Measurements from ENCODE around the gene TMEM176B. TPM values are rescaled to one million over a fixed set of nuclear protein-coding genes. Genes with fewer than 3 reads are reported as not detected.

The TMEM176B gene
- total RNA-seq, 1 experiment from 2014 or later, result not detected

DNA sequence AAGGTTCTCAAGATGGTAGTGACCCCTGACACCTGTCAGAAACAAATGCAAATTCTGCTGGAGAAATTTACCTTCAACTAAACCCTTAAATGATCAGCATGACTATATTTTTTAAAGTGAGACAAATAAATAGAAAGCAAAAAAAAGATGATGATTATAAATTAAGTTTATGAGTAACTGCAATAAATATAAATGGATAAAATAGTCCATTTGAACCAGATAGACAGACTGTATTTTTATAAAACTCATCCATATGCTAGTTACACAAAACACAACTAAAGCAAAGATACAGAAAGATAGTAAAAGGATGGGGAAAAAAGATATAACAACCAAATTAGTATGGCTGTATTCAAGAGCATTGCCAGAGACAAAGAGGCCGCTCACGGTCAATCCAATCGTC lies 6.3 kb upstream of the TMEM176B start:
- H3K9me3 ChIP-seq (replicated peaks), result no peaks in the 10 kb centered on the region

DNA sequence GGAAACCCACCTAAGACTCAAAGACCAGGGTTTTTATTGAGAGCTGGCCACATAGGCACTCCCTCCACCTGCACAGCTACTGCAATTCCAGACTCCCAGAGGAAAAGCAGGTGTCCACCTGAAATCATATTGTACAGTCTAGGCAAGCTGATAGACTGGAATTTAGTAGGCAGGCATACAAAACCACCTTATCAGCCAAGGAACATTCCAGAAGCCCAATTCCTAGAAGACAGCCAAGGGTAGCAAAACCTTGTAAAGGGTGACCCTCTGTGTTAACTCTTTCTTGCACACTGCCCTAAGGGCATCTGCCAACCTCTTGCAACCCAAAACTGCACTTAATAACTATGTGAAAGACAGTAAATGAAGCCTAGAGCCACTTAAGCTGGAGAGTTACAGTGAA lies 5.7 kb upstream of the TMEM176B start:
- H3K9me3 ChIP-seq (replicated peaks), result no peaks in the 10 kb centered on the region
- no peaks in the 10 kb centered on the region for H3K4me1 ChIP-seq
- peaks cover 3% of the 10 kb centered on the region; the same call in 1 of the 2 replicates for H3K27me3 ChIP-seq
- DNase-seq, result no peak
- no peak overlapping the region for H3K4me3 ChIP-seq
- H3K27ac ChIP-seq, result no peak overlapping the region
- no peaks in the 10 kb centered on the region for H3K36me3 ChIP-seq

More for the DNA sequence above, 6.3 kb upstream of the TMEM176B start:
- H3K4me1 ChIP-seq, result no peaks in the 10 kb centered on the region
- H3K36me3 ChIP-seq, result no peaks in the 10 kb centered on the region
- H3K27me3 ChIP-seq, result peaks cover 3% of the 10 kb centered on the region; the same call in 1 of the 2 replicates
- H3K4me3 ChIP-seq, result no peak overlapping the region
- DNase-seq, result no peak
- H3K27ac ChIP-seq, result no peak overlapping the region

DNA sequence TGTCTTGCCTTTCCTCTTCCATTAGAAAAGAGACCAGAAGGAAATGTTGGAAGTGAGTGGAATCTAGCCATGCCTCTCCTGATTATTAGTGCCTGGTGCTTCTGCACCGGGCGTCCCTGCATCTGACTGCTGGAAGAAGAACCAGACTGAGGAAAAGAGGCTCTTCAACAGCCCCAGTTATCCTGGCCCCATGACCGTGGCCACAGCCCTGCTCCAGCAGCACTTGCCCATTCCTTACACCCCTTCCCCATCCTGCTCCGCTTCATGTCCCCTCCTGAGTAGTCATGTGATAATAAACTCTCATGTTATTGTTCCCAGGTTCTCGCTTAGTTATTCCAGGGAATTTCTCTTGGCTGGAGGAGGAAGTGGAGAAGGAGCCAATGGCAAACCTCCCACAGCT lies 4.6 kb upstream of the TMEM176B start:
- peaks cover 3% of the 10 kb centered on the region; the same call in 1 of the 2 replicates for H3K27me3 ChIP-seq
- no peak overlapping the region for H3K27ac ChIP-seq
- H3K4me3 ChIP-seq, result no peak overlapping the region
- H3K9me3 ChIP-seq (replicated peaks), result no peaks in the 10 kb centered on the region
- H3K4me1 ChIP-seq, result no peaks in the 10 kb centered on the region
- no peak for DNase-seq
- no peaks in the 10 kb centered on the region for H3K36me3 ChIP-seq

DNA sequence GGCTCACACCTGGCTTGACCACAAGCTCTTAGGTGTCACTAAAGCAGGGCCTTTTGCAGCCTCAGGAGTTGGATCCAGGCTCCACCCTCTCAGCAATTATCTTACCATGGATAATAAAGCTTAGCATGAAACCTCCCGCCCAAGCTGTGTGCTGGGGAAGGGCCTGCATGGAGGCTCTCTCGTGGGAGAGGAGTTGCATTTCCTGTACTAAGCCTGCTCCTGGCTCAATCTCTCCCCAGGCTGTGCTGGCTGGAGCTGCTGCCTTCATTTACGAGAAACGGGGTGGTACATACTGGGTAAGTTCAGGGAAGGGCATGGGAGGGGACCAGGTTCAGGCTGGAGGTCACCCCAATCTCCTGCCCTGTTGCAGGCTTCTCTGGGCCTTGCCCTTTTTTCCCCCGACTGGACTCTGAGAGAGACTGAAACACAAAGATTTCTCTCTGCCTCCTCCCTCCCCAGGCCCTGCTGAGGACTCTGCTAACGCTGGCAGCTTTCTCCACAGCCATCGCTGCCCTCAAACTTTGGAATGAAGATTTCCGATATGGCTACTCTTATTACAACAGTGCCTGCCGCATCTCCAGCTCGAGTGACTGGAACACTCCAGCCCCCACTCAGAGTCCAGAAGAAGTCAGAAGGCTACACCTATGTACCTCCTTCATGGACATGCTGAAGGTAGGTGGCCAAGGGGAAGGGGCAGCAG lies 3.1 kb upstream of the TMEM176B start:
- H3K4me3 ChIP-seq, result no peak overlapping the region
- no peak overlapping the region for H3K27ac ChIP-seq
- DNase-seq, result no peak
- H3K27me3 ChIP-seq, result peaks cover 3% of the 10 kb centered on the region; the same call in 1 of the 2 replicates
- H3K4me1 ChIP-seq, result no peaks in the 10 kb centered on the region
- no peaks in the 10 kb centered on the region for H3K36me3 ChIP-seq
- no peaks in the 10 kb centered on the region for H3K9me3 ChIP-seq (replicated peaks)

DNA sequence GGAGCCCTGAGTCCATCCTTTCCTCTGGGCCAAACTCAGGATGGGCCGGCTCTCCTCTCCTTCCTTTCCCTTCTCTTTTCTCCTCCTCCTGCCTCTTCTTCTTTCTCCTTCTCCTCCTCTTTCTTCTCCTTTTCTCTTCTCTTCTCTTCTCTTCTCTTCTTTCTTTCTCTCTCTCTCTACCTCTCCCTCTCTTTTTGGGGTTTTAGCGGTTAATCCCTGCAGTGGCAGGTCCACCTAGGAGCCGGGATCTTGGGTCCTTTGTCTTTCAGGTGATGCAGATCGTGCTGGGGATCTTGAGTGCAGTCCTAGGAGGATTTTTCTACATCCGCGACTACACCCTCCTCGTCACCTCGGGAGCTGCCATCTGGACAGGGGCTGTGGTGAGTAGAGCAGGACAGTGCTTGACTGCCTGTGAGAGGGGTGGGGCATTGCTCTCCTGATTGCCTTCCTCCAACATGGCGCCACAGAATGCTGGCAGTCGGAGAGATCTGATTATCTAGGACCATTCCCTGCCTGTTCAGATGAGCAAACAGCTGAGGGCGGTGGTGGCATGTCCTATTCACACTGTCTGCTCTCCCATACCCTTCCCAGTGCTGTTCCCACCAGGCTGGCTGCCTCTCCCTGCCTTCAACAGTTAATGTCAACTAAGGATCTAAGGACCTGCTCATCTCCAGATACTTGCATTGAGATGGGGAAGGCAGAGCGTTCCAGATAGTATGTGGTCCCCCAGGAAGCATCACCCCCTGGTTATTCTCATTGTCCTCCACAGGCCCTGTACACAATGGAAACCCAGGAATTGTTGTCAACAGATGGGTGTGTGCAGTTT lies 2.0 kb upstream of the TMEM176B start:
- DNase-seq, result no peak
- Histone ChIP-seq H3K27me3 (peaks cover 3% of the 10 kb centered on the region; the same call in 1 of the 2 replicates), H3K27ac (no peak overlapping the region)

DNA sequence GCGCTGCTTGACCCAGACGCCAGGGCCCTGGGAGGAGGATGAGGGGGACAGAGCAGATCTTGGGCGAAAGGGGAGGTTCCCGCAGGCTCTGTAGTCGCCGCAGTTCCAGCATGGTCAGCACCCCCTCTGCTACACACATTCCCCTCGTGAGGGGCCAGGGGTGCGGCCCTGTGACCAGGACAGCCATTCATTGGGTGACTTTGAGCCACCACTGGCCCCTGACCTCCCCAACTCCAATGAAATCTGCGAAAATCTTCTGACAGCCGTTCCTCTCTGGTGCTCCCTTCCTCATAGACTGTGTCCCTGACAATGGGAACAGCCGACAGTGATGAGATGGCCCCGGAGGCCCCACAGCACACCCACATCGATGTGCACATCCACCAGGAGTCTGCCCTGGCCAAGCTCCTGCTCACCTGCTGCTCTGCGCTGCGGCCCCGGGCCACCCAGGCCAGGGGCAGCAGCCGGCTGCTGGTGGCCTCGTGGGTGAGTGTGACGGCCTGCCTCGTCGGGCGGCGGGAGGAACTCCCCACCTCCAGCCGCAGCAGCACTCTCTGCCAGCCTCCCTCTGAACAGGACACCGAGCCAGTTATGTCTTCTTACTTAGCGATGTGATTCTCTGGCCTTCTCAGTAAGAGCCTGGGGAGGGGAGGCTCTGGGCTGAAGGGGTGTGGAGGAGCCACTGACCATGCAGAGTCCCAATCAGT lies 1.2 kb upstream of the TMEM176B start:
- Histone ChIP-seq H3K27ac (no peak overlapping the region), H3K36me3 (no peaks in the 10 kb centered on the region), H3K27me3 (peaks cover 3% of the 10 kb centered on the region; the same call in 1 of the 2 replicates), H3K9me3 (replicated peaks) (no peaks in the 10 kb centered on the region), H3K4me3 (no peak overlapping the region), H3K4me1 (no peaks in the 10 kb centered on the region)
- no peak for DNase-seq

More for the DNA sequence above, 2.0 kb upstream of the TMEM176B start:
- H3K4me3 ChIP-seq, result no peak overlapping the region
- H3K36me3 ChIP-seq, result no peaks in the 10 kb centered on the region
- no peaks in the 10 kb centered on the region for H3K9me3 ChIP-seq (replicated peaks)
- H3K4me1 ChIP-seq, result no peaks in the 10 kb centered on the region

DNA sequence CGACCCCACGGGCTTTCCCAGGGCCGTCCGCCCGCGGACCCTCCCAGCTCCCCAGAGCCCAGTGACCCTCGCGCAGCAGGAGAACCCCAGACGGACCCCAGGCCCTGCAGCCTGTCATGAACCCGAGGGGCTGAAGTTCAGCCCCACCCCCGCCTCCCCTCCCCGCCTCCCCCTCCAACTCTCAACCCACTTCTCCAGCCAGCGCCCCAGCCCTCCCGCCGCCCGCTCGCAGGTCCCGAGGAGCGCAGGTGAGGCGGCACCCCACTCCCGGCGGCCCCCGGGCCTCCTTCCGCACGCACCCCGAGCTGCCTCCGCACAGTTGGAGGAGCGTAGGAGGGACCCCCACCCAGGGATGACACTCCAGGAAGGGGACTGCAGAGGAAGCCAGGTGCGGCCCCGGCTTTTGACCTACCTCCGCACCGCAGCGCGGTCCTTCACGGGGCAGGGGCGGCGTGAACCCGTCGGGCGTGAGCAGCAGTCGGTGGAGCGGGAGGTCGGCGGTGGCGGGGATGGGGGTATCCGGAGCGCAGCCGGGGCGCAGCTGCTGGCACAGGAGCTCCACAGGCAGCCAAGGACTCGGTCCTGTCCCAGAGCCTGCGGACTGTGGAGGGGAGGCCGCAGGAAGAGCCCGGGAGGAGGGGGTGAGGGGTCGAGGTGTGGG lies 547 bp upstream of the TMEM176B start, which contains the start of gene TMEM176A:
TMEM176A (plus strand) TSS at position 189 of the 661 bp plus-strand sequence. CDS start 782 bp downstream, outside the sequence.
- Histone ChIP-seq H3K9me3 (replicated peaks) (no peaks in the 10 kb centered on the region), H3K27me3 (peaks cover 3% of the 10 kb centered on the region), H3K36me3 (no peaks in the 10 kb centered on the region), H3K4me1 (no peaks in the 10 kb centered on the region), H3K27ac (no peak within 1 kb of the TSS), H3K4me3 (no peak within 1 kb of the TSS)
- no peak for DNase-seq

DNA sequence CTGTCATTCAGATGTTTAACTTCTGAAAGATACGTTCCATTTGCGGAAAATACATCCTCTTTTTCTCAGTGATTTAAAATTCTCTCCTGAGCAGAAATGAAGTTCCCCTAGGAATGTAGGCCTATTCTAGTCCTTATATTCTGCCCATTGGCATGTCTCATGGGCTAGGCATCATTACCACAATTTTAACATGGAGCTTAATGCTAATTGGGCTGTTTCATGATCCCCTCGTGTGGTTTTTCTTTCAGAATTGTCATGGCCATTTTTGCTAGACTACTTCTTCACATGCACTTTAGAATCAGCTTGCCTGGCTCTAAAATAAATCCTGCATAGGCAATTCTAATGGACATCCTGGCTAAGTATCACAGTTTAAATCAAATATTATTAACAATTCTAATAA lies 1.0 kb downstream of the TMEM176B start:
- Histone ChIP-seq H3K9me3 (replicated peaks) (no peaks in the 10 kb centered on the region), H3K4me3 (no peak overlapping the region), H3K27ac (no peak overlapping the region), H3K4me1 (no peaks in the 10 kb centered on the region), H3K36me3 (no peaks in the 10 kb centered on the region), H3K27me3 (peaks cover 3% of the 10 kb centered on the region; the same call in 1 of the 2 replicates)
- no peak for DNase-seq

DNA sequence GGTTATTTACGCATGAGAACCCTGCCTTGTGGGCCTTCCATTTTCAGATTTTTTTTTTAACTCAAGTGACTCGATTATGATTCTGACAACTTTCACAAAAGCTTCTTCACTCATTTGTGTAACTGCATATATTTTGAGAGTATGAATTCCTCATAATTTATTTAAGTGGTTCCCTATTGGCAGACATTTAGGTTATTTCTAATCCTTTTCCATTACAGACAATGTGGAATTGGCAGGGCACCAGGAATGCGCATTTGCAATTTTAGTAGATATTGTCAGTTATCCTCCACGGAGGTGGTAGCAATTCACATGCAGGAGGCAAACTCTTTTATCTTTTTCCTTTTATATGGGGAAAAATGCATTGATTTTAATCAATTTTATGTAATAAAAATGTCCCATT lies 2.5 kb downstream of the TMEM176B start:
- no peaks in the 10 kb centered on the region for H3K9me3 ChIP-seq (replicated peaks)
- no peak overlapping the region for H3K27ac ChIP-seq
- H3K4me3 ChIP-seq, result no peak overlapping the region
- no peaks in the 10 kb centered on the region for H3K4me1 ChIP-seq
- H3K36me3 ChIP-seq, result no peaks in the 10 kb centered on the region
- DNase-seq, result no peak
- H3K27me3 ChIP-seq, result peaks cover 3% of the 10 kb centered on the region; the same call in 1 of the 2 replicates

DNA sequence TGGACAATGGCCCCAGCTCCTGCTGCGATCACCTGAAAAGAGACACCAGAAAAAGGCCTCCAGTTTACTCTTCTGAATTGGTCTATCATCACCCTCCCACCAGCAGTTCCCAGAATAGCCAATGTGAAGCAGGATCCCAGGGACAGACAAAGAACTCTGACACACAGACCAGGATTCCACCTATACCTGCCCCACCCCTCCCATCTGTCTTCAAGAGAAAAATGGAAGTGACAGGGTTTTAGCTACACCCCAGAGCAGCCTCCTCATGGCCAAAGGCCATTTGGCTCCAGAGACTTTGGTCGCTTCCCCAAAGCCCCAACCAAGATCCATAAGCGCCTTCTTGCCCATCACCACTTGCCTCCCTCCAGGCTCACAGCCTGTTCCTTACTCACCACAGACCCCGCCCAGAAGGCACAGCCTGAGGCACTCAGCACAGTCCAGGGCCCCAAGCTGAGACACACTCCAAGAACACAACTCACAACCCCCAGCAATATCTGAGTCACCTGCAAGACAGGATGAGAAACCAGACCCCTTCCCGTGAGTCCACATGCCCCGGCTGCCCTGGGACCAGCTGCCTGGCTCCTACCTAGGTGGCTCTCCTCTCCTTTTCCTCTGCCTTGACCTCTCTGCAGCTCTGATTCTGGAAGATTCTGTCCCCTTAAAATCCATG lies 6.5 kb downstream of the TMEM176B start:
- no peaks in the 10 kb centered on the region for H3K36me3 ChIP-seq
- peaks cover 29% of the 10 kb centered on the region for H3K27me3 ChIP-seq
- no peak overlapping the region for H3K27ac ChIP-seq
- DNase-seq, result no peak
- no peak overlapping the region for H3K4me3 ChIP-seq
- no peaks in the 10 kb centered on the region for H3K9me3 ChIP-seq (replicated peaks)
- H3K4me1 ChIP-seq, result no peaks in the 10 kb centered on the region

DNA sequence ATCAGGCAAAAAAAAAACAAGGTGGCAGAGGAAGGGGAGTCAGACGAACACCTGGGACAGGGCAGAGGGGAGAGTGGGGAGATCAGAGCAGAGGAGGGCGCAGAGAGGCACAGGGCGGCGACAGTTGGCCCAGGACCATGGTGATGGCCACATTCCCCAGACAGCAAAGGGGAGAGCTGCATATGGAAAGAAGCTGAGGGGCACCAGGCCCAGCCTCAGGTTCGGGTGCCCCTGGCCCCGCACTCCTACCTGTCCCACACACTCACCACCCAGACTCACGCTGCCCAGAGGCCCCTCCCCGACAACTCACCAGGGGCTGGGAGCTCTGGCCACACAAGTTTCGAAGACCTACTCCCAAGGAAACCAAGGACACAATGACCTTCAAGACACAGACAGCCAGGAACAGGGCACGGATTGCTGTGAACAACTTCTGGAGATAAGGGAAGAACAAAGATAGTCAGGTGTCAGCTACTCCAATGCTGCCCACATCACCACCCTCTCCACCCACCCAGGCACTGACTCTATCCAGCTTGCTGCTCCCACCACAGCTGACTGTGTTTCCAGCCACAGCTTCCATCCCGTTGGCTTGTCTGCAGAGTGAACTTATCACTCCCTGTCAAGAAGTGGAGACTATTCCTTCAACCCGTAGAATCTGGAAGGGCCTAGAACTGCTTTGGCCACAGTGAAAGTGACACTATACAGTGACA lies 8.3 kb downstream of the TMEM176B start:
- Histone ChIP-seq H3K4me1 (peaks cover 13% of the 10 kb centered on the region), H3K9me3 (replicated peaks) (no peaks in the 10 kb centered on the region), H3K36me3 (no peaks in the 10 kb centered on the region), H3K27me3 (peaks cover 35% of the 10 kb centered on the region), H3K27ac (no peak overlapping the region), H3K4me3 (no peak overlapping the region)
- no peak for DNase-seq

DNA sequence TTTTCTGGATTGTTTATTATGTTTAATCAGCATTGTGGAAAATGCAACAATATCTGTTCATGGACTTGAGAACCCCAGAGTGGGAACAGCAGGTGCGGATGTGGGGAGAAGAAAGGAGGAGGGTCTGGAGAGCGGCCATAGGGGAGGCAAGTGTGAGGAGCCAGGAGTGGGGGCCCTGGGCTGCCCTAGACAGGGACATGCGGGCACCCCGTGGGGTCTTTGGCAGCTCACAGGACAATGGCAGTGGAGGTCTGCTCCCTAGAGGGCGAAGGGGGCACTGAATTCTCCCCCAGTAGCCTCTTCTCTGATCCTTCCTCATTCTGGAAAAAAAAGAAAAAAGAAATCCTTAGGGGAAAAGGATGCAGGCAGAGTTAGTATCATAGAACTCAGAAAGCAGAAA lies 8.9 kb downstream of the TMEM176B start:
- Histone ChIP-seq H3K9me3 (replicated peaks) (no peaks in the 10 kb centered on the region), H3K36me3 (no peaks in the 10 kb centered on the region), H3K27ac (no peak overlapping the region), H3K4me1 (peaks cover 13% of the 10 kb centered on the region), H3K27me3 (peaks cover 35% of the 10 kb centered on the region), H3K4me3 (no peak overlapping the region)
- no peak for DNase-seq

DNA sequence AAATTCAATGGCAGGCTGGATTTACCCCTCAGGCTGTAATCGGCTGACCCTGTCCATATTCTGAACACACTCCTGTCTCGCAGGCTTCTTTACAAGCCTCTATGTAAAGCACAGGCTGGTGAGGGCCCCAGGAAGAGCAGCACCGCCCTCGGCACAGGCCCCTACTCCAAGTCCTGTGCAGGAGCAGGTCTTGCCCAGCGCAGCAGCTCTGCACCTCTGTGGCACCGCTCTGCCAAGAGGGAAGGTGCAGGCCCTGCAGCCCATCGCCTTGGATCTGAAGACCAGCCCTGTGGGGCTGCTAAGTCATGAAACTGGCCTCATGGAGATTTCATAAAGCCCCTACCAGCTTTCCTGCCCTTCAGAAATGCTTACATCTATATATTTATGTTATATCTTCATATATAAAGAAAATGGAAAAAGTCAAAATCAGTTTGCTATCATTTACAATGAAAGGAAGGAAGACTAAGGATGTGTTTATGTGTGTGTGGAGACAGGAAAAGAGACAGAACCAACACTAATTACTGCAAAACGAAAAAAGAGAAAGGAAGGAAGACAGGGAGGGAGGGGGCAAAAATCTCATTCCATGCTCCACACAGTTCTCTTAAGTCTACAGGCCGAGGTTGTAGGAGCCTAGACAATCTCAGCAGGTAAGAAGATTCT lies 9.6 kb downstream of the TMEM176B start:
- DNase-seq, result no peak
- no peak overlapping the region for H3K27ac ChIP-seq
- H3K4me1 ChIP-seq, result peaks cover 13% of the 10 kb centered on the region

More for the DNA sequence above, 9.6 kb downstream of the TMEM176B start:
- Histone ChIP-seq H3K4me3 (no peak overlapping the region), H3K36me3 (no peaks in the 10 kb centered on the region), H3K9me3 (replicated peaks) (no peaks in the 10 kb centered on the region), H3K27me3 (peaks cover 39% of the 10 kb centered on the region)
